NCI-H2029 treated with DMSO at 0.1 percent for 48 hours (cell line): Measurements from ENCODE around the gene P2RX5.
"Not testable (repeated sequence)": the region's sequence is repeated elsewhere in the genome, so short reads cannot be mapped to it uniquely, and the experiment has no call there.

ENCODE experiments used
- DNase-seq: peaks from one replicate; lab custom pipeline; 2025; lab: John Stamatoyannopoulos, UW

Gene P2RX5

GRCh38 chr17:3695723-3696411 is at the start of gene P2RX5:
Gene P2RX5, minus strand, starts transcription at chr17:3696155. Its CDS starts 150 bp downstream, at chr17:3696005.
- no peak for DNase-seq

- no peak for DNase-seq
Measured at GRCh38 chr17:3745071-3745470, 49.1 kb upstream of the P2RX5 start.

- DNase-seq = no peak
Measured at GRCh38 chr17:3744014-3744413, 48.1 kb upstream of the P2RX5 start.

DNA sequence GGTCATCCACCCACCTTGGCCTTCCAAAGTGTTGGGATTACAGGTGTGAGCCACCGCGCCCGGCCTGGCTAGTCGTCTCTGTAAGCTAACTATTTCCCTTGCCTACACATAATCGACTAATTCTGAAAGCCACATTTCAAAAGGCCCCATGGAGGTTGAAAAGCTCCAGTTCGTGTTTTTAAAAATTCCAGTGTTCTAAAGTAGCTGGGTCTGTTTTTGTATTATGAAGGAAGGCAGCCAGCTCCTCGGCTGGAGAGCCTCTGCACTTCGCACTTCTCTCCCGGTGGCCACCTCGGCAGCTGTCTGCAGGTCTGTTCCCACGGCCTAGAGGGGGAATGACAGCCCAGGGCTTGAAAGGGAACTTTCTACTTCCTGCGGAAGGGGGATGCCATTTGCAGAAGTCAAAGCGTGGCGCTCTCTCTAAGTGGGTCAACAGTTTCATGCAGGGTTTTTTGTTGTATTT is 44.7 kb upstream of the P2RX5 start:
- no peak for DNase-seq

DNA sequence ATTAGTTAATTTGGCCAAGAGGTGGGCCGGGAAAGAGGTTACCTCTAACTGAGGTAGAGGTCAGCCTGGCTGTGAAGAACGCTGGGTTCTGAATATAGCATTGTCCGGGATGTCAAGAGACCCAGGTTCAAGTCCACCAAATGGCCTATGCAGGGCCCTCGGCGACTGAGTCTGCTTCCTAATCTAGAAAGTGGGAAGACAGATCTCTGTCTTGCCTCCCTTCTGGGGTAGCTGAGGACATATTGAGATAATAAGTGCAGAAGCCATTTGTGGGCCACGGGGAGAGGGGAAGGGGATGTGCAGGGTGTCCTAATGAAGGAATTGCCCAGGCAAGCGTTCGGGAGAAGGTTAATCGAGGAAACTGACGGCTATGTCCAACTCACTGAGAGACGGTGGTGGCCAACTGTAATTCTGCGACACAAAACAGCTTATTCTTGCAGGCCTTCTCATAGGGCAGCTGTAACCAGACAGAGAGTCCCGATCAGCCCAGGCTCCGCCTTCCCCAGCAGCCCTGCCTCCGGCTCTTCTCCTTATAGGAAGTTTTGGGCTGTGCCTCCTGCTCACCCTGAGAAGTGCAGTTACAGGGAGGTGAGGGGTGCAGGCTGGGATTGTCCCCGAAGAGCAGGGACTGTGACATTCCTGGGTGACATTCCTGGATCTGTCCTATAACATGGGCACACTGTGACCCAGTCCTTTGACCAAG is 43.6 kb upstream of the P2RX5 start:
- DNase-seq = no peak

DNA sequence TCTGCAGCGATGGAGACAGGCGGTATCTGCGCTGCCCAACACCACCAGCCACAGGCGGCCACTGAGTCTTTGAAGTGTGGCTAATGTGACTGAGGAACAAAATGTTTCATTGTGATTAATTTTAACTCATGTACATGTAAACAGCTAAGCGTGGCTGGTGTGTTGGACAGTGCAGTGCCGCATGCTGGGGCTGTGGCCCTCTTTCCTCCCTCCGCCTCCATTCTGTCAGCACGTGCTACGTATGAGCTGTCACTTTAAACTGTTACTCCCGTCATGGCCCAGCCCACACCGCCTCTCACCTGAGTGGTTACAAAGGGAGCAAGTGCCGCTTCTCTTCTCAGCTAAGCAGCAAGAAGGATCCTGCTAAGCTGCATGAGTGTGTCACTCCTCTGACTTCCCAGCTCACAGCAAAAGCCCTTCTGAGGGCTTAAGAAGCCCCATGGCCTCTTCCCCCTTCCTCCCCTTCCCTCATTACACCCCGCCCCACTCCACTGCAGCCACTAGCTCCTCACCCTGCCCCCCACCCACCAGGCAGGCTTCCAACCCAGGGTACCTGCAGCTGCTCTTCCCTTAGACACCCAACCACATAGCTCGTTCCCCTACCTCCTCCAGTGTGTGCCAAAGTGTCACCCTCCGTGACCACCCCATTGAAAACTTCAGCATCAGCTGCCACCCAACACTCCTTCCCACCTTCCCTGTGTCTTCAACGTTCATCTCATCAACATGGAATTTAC is 42.8 kb upstream of the P2RX5 start:
- DNase-seq = peak; percentile 5

GRCh38 chr17:3735515-3735914 is 39.6 kb upstream of the P2RX5 start:
- no peak for DNase-seq

- not testable (repeated sequence) for DNase-seq
Measured at GRCh38 chr17:3734911-3735276, 38.9 kb upstream of the P2RX5 start.

- no peak for DNase-seq
Measured at GRCh38 chr17:3732210-3732621, 36.3 kb upstream of the P2RX5 start.

- DNase-seq = no peak
Measured at GRCh38 chr17:3730881-3731429, 35.0 kb upstream of the P2RX5 start.

GRCh38 chr17:3729881-3730280 is 33.9 kb upstream of the P2RX5 start:
- DNase-seq = no peak

GRCh38 chr17:3728099-3728498 is 32.1 kb upstream of the P2RX5 start:
- DNase-seq = not testable (repeated sequence)

GRCh38 chr17:3727041-3727440 is 31.1 kb upstream of the P2RX5 start:
- DNase-seq = no peak

DNA sequence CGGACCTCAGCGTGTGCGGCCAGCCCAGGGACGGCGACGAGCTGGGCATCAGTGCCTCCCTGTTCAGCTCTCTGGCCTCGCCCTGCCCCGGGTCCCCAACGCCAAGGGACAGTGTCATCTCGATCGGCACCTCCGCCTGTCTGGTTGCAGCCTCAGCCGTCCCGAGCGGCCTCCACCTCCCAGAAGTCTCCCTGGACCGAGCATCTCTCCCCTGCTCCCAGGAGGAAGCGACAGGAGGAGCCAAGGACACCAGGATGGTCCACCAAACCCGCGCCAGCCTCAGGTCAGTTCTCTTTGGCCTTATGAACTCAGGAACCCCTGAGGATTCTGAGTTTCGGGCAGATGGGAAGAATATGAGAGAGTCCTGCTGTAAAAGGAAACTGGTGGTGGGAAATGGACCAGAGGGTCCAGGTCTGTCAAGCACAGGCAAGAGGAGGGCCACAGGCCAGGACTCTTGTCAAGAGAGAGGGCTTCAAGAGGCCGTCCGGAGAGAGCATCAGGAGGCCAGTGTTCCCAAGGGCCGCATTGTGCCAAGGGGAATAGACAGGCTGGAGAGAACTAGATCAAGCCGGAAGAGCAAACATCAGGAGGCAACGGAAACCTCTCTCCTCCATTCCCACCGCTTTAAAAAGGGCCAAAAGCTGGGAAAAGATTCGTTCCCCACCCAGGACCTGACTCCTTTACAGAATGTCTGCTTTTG is 28.6 kb upstream of the P2RX5 start:
- no peak for DNase-seq

DNA sequence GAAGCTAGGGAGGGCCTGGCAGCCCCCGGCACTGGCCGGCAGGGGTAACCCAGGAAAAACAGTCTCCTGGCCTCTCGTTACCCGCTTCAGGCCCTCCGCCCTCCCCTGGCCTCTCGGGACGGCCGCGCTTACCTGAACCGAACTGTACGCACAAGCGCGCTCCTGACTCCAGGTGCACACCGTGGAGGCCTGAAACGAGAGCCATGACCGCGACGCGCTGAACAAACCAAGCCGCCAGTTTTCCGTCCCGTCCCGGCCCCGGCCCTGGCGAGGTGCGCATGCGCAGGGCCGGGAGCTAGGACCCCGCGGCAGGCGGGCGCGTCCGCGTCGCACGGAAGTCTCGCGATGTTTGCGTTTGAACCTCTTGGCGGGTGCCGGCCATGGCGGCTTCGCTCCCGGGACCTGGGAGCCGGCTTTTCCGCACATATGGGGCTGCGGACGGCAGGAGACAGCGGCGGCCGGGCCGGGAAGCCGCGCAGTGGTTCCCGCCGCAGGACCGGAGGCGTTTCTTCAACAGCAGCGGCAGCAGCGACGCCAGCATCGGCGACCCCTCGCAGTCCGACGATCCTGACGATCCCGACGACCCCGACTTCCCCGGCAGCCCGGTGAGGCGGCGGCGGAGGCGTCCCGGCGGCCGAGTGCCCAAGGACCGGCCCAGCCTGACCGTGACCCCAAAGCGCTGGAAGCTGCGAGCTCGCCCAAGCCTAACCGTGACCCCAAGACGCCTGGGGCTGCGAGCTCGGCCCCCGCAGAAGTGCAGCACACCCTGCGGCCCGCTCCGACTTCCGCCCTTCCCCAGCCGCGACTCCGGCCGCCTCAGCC is 27.8 kb upstream of the P2RX5 start, which contains the start of gene HASPIN:
TSS of gene HASPIN (plus strand) at position 348 of the 822 bp plus-strand sequence. CDS start at position 381, 33 bp downstream.
- peak; percentile 14 for DNase-seq

DNA sequence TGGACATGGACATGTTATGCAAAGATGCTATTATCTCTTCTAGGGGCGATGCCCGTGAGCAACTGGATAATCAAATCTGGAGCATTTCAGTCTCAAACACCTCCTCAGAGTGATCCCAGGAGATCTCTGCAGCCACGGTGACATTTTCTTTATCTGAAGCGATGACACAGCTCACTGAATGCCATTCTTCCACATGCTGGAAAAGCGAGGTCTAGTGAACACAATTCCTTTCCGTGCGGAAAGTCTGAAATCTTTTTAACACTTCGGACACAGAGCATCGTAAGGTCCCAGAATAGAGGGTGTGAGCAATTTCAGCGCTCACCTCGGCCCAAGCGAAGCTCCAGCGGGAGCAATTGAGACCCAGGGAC is 27.2 kb upstream of the P2RX5 start:
- DNase-seq = no peak

DNA sequence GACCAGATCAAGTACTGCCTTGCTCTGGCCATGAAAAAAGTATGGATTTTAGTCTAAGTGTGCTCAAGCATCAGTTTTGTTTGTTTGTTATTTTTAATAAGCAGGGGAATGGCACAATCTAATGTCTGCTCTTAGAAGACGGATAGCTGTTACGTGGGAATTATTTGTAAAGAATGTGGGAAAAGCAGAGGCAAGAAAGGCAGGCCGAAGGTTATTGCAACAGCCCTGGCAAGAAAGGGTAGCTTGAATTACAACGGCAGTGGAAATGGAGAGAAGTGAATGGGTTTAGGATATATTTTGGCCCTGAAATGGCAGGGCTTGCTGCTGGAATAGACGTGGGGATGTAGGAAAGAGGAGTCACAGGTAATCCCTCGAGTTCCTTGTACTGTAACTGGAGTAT is 26.8 kb upstream of the P2RX5 start:
- no peak for DNase-seq

GRCh38 chr17:3719265-3719664 is 23.3 kb upstream of the P2RX5 start:
- DNase-seq = no peak

DNA sequence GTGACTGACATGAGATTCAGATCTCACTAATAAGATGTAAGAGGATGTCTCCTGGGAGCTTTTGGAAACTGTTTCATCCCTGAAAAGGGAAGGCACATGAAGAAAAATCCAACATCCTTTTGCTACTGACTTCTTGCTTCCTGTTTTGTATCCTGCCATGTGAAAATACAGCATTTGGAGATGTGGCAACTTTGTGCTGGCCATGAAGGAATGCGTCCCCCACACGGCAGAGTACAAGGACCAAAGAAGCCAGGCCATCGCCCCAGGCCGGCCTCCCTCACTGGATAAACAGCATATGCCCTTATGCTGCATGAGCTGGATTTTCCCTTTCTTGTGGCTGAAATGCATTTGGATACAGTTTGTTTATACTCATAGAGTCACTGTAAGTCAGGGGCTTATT is 22.2 kb upstream of the P2RX5 start:
- no peak for DNase-seq

DNA sequence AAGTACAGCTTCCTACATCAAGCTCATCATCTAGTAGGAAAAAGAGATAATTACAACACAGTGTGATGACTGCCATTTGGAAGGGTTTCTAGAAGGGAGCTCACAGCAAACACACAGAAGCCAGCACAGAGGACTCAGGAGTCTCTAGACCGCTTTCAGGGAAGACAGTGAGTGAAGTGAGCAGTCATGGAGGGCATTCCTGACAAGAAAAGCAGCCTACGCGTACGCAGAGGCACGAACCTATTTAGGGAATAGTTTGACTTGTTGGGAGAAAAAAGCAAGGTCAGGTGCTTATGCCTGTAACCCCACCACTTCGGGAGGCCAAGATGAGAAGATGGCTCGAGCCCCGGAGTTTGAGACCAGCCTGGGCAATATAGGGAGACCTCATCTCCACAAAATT is 19.3 kb upstream of the P2RX5 start:
- DNase-seq = no peak

GRCh38 chr17:3712811-3713463 is 17.0 kb upstream of the P2RX5 start:
- no peak for DNase-seq
